HG03108 (cell line): ENCODE data around the gene TP73.

Source experiments
- ATAC-seq: cut with Tn5 transposase; IDR thresholded peaks from one replicate; pipeline ENCODE4 v1.9.1; 2021; ENCODE audit warnings: moderate library complexity; ENCODE audit not compliant: unreplicated experiment

TP73 gene

GRCh38 chr1:3633344-3634058 is 18.8 kb upstream of the TP73 start:
- no peak for ATAC-seq

- no peak for ATAC-seq
These were observed 18.1 kb upstream of the TP73 start for GRCh38 chr1:3634059-3634800.

GRCh38 chr1:3636080-3636479 is 16.2 kb upstream of the TP73 start:
- no peak for ATAC-seq

GRCh38 chr1:3636531-3636930 is 15.8 kb upstream of the TP73 start:
- ATAC-seq: no peak

GRCh38 chr1:3638027-3638426 is 14.3 kb upstream of the TP73 start:
- ATAC-seq: no peak

GRCh38 chr1:3638676-3639075 is 13.6 kb upstream of the TP73 start:
- ATAC-seq: no peak

DNA sequence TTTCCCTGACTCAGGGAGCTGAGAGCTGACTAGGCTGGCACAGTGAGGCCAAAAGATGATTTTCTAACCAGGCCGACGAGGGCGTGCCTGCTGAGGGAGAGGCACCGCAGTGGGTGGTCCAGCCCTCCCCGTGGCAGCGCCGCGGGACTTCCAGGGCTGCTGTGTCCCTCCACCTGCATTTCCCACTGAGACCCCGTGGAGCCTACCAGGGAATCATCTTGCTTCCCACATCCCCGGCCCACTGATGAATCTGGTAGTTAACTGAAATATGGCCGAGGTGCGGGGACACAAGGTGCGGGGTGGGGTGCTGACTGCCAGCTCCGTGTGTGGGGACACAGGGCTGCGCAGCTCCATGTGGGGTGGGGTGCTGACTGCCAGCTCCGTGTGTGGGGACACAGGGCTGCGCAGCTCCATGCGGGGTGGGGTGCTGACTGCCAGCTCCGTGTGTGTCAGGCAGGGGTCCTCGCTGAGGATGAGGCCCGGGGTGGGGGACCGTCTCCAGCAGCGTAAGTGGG is 12.9 kb upstream of the TP73 start:
- no peak for ATAC-seq

DNA sequence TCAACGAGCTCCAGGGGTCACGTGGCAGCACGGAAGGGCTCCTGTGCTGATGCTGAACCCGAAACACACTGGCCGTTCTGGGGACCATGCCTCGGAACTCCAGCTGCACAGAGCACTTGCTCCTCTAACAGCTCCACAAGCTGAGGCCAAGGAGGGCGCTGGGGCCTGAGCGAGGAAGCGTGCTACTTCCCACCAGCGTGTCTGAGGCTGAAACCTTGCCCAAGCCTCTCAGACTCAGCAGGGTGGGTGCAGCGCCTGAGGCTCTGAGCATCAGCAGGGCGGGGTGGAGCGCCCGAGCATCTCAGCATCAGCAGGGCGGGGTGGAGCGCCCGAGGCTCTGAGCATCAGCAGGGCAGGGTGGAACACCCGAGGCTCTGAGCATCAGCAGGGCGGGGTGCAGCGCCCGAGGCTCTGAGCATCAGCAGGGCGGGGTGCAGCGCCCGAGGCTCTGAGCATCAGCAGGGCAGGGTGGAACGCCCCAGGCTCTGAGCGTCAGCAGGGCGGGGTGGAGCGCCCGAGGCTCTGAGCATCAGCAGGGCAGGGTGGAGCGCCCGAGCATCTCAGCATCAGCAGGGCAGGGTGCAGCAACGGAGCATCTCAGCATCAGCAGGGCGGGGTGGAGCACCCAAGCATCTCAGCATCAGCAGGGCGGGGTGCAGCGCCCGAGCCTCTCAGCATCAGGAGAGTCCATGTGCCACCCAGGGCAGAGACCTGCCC is 12.0 kb upstream of the TP73 start:
- no peak for ATAC-seq

DNA sequence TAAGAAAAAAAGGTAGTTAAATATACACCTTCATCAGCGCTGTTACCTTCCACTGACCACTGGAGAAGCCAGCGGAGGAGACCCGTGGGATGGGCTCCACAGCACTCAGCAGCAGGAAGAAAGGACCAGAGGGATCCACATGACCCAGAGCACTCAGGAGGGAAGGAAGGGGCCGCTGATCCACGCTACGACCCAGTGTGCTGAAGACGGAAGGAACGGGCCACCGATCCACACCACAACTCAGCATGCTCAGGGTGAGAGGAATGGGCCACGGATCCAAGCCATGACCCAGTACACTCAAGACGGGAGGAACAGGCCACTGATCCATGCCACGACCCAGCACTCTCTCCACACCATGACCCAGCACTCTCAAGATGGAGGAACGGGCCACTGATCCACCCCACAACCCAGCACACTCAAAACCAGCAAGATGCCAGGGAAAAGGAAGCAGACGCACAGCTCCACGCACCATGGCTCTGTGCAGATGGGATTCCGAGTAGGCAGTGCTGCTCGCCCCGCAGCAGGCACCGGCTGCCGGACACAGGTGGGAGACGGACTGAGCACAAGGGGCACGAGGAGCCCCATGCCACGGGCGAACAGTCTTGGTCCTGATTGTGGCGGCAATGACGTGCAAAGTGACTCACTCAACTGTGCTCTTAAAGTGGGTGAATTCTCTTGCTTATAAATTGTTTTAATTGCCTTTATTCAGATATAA is 11.1 kb upstream of the TP73 start:
- ATAC-seq: no peak

DNA sequence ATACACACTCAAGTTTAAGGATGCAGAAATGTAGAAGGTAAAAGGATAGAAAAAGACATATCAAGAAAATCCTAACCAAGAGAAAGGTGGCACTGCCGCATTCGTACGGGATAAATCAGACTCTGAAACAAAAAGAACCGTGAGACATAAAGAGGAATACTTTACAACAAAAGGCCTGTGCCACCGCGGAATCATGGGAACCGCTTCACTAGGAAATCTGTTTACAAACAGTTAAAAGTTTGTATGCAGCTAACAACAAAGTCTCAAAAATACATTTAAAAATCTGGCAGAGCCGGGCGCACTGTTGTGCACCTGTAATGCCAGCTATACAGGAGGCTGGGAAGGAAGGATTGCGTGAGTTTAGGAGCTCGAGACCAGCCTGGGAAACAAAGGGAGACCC is 10.5 kb upstream of the TP73 start:
- no peak for ATAC-seq

- ATAC-seq: no peak
These were observed 9.2 kb upstream of the TP73 start for GRCh38 chr1:3642919-3643675.

- ATAC-seq: no peak
These were observed 8.0 kb upstream of the TP73 start for GRCh38 chr1:3644273-3644672.

DNA sequence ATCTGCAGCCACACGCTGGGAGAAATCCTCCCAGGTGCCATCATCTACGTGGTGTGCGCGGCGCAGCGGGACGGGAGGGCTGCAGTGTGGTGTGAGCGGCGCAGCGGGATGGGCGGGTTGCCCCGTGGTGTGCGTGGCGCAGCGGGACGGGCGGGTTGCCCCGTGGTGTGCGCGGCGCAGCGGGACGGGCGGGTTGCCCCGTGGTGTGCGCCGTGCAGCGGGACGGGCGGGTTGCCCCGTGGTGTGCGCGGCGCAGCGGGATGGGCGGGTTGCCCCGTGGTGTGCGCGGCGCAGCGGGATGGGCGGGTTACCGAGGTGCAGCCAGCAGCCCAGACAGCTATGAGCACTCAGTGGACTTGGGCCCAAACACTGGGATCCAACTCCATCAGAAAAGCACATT is 7.1 kb upstream of the TP73 start:
- ATAC-seq: no peak

DNA sequence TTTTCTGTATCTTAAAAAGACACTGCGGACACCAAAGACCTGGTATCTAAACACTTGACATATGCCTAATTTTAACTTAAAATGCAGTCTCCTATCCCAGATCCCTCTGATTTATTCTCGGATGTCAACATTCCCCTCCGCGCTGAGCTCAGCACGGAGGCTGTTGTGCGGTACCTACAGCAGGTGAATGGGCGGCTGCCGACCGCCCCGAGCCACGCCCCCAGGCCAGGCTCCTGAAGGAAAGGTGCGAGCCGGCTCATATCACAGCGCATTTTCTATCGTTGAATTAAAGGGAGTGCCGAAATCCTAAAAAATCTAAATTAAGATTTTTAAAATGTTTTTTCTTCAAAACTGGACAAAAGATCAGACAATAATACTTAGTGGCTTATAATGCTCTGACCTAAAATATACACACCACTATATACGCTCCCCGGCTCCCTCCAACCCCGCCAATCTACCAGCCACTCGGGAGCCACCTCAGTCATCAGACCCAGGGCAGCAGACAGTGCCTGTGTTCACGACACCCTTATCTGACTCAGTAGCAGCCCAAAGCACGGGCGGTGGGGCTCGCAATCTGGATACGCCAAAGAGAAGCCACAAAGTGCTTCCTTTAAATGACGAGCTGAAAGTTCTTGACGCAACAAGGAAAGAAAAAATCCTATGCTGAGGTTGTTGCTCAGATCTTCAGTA is 6.5 kb upstream of the TP73 start:
- no peak for ATAC-seq

DNA sequence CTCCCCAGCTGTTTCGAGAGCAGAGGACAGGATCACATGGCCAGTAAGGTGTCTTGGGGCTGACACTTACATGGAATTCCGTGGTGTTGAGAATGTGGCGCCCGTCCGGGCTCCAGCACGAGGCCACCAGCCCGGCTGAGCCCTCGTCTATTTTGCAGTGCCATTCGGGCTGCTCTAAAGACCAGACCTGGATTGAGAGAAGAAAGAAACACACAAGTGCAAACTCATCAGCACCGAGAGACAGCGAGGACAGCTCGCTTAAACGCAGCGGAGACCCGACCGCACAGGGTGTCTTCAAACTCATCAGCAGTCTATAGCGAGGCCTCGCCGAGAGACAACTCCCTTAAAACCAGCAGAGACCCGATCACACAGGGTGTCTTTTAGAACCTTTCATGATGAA is 5.7 kb upstream of the TP73 start:
- ATAC-seq: no peak

DNA sequence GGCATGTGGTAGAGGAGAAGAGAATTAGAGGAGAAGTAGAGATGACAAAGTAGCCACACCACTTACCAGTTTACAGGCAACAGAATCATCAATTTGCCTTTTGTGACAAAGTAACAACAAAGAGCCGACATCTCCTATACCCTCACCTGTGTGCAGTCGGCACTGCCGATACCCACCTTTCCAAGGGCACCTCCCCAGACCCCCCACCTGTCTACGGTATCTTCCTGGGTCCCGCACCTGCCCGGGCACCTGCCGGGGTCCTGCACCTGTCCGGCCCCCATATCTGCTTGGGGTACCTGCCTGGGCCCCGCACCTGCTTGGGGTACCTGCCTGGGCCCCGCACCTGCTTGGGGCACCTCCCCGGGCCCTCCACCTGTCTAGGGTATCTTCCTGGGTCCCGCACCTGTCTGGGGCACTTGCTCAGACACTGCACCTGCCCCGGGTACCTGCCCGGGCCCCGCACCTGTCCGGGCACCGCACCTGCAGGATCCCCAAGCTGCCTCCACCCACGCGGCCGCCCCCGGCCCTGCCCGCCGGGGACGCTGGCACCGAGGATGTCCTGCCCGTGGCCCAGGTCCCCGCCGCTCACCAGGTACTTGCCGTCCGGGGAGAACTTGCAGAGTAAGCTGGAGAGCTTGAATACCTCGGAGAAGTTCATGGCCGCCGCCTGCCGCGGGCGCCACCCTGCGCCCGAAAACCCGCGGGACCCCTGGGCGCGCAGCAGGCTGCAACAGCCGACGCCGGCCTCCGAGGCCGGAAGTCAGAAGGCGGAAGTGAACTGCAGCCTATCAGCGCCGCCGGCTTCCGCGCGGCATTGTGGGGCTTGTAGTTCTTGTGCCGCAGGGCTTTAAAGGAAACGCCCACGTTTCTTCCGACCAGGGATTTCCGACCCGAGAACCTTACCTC is 2.7 kb upstream of the TP73 start, which contains the start of gene WRAP73:
TSS of gene WRAP73 (minus strand) at position 762 of the 906 bp plus-strand sequence. CDS start at position 658, 104 bp downstream.
- peak; percentile 65 for ATAC-seq

DNA sequence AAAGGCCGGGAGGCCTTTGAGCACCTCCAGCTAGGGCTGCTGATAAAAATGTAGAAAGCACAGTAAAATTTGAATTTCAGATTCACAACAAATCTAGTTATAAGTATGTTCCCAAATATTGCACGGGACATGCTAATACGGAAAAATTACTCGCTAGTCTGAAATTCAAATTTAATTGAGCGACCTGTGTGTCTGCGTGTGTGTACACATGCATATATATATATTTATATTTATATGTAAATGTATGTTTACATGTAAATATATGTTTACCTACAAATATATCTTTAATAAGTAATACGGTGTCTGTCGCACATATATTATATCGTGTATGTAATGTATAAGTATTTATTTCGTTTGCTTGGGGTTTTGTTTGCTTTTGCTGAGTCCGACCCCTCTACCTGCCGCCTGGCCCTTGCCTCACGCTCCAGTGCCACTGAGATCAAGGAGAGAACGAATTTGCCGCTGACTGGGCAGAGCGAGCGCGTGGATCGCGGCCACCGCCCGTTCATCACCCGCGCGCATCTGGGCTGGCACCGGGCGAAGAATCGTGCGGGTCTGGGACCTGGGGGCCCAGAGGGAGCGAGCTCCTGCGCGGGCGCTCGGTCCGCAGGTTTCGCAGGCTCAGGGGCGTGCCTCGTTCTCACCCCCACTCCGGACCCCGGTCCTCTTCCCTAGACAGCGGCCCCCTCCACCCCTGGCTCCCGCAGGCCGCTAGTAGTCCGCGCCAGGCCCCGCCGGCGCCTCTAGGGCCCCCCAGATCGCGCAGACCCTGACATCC is 1.9 kb upstream of the TP73 start:
- ATAC-seq: no peak
